GM12878 (cell line): ENCODE measurements around the gene RPS3. TPM values are rescaled to one million over a fixed set of nuclear protein-coding genes. Genes with fewer than 3 reads are reported as not detected.
A peak's percentile ranks its signal among the peaks of the same experiment; 100 is the strongest.

Experiments
- CBFB ChIP-seq: IDR thresholded peaks from 2 replicates; pipeline ENCODE4 v1.6.1; 2016; ENCODE audit warnings: antibody characterized with exemption, low read depth
- CHD2 ChIP-seq: IDR thresholded peaks from 2 replicates; pipeline ENCODE4 v1.6.1; 2011; ENCODE audit warnings: low read depth, low read length, improper control_type of control experiment, borderline replicate concordance
- EGR1 ChIP-seq, 2 experiments: IDR thresholded peaks; 1 replicate in 1 of 2; 2 replicates in 1 of 2; pipeline ENCODE4 v1.6.1; 2011 to 2012; ENCODE audit warnings: low read depth in 2 of 2, low read length in 2 of 2, borderline replicate concordance in 1 of 2, mild to moderate bottlenecking in 1 of 2, moderate library complexity in 1 of 2
- ESRRA ChIP-seq: IDR thresholded peaks from 2 replicates; pipeline ENCODE4 v1.6.1; 2012; ENCODE audit warnings: mild to moderate bottlenecking, low read length, improper control_type of control experiment
- FOXK2 ChIP-seq: fragments of 450-650 bp; IDR thresholded peaks from 2 replicates; pipeline ENCODE4 v1.6.1; 2017; ENCODE audit warnings: mild to moderate bottlenecking, moderate library complexity
- HCFC1 ChIP-seq: fragments of 150-350 bp; IDR thresholded peaks from 2 replicates; pipeline ENCODE4 v1.6.1; 2014; ENCODE audit warnings: low read length
- IRF4 ChIP-seq: IDR thresholded peaks from 2 replicates; pipeline ENCODE4 v1.6.1; 2011; ENCODE audit warnings: low read depth, low read length
- KAT2A ChIP-seq: conservative IDR thresholded peaks from 2 replicates; pipeline ENCODE4 v1.6.1; 2011; ENCODE audit warnings: low read depth, low read length; ENCODE audit not compliant: control insufficient read depth
- NR2C1 ChIP-seq: fragments of 450-650 bp; IDR thresholded peaks from 2 replicates; pipeline ENCODE4 v1.6.1; 2017; ENCODE audit warnings: antibody characterized with exemption, mild to moderate bottlenecking, moderate library complexity
- RAD21 ChIP-seq: IDR thresholded peaks from 2 replicates; pipeline ENCODE4 v1.6.1; 2011; ENCODE audit warnings: mild to moderate bottlenecking, low read depth, low read length, moderate library complexity; ENCODE audit not compliant: insufficient read depth
- RAD51 ChIP-seq: fragments of 450-650 bp; IDR thresholded peaks from 2 replicates; pipeline ENCODE4 v1.6.1; 2016; ENCODE audit warnings: moderate library complexity, mild to moderate bottlenecking, inconsistent platforms
- SMAD5 ChIP-seq: IDR thresholded peaks from 2 replicates; pipeline ENCODE4 v1.6.1; 2016; ENCODE audit warnings: antibody characterized with exemption, low read depth
- SMARCA5 ChIP-seq: fragments of 450-650 bp; IDR thresholded peaks from 2 replicates; pipeline ENCODE4 v1.6.1; 2017; ENCODE audit warnings: mild to moderate bottlenecking
- SREBF2 ChIP-seq: IDR thresholded peaks from 2 replicates; pipeline ENCODE4 v1.6.1; 2012; ENCODE audit warnings: mild to moderate bottlenecking, low read length
- STAT3 ChIP-seq: IDR thresholded peaks from 2 replicates; pipeline ENCODE4 v1.6.1; 2011; ENCODE audit warnings: low read depth, low read length, improper control_type of control experiment
- SUPT20H ChIP-seq: IDR thresholded peaks from 2 replicates; pipeline ENCODE4 v1.6.1; 2011; ENCODE audit warnings: low read depth, mild to moderate bottlenecking, low read length, moderate library complexity, borderline replicate concordance; ENCODE audit not compliant: control insufficient read depth
- SUZ12 ChIP-seq: fragments of 200-600 bp; sonication (generic); IDR thresholded peaks from one replicate; pipeline ENCODE4 v1.6.1; 2018; ENCODE audit warnings: antibody characterized with exemption, mild to moderate bottlenecking; ENCODE audit not compliant: unreplicated experiment
- TCF3 ChIP-seq: IDR thresholded peaks from 2 replicates; pipeline ENCODE4 v1.6.1; 2012; ENCODE audit warnings: low read depth, mild to moderate bottlenecking, low read length, borderline replicate concordance; ENCODE audit not compliant: insufficient read depth
- YY1 ChIP-seq: IDR thresholded peaks from 2 replicates; pipeline ENCODE4 v1.6.1; 2011; ENCODE audit warnings: low read depth, mild to moderate bottlenecking, low read length
- ZSCAN29 ChIP-seq: fragments of 450-650 bp; IDR thresholded peaks from 2 replicates; pipeline ENCODE4 v1.6.1; 2017; ENCODE audit warnings: mild to moderate bottlenecking, moderate library complexity
- polyA plus RNA-seq, 11 experiments: library from polyadenylated mRNA; depleted of rRNA in 4 of 11; unstranded in 6 of 11; stranded (reverse) in 5 of 11; fragments of >200 nt; fragmentation: Nextera tagmentation in 4 of 11; fragmentation: Illumina TruSeq in 1 of 11; extraction: Ambion mirVana in 4 of 11; extraction: Trizol in 1 of 11; gene quantifications; 1 replicate in 1 of 11; 2 replicates in 10 of 11; pipeline versions ENCODE4 v1.2.1 to v1.2.3, GENCODE V29; 2011 to 2016; ENCODE audit warnings: inconsistent platforms in 2 of 11, missing spikeins in 2 of 11, low read depth in 1 of 11
- total RNA-seq, 4 experiments: library from RNA; depleted of rRNA in 3 of 4; stranded (reverse); fragments of >200 nt in 3 of 4; fragmentation: Illumina TruSeq in 1 of 4; extraction: Trizol in 1 of 4; gene quantifications; 2 replicates each; pipeline versions ENCODE4 v1.2.1 to v1.2.3, GENCODE V29; 2013 to 2021
- TF ChIP-seq, protein P1 (sequence below): fragments of 450-650 bp; formaldehyde crosslinking; IDR thresholded peaks from 2 replicates; pipeline ENCODE4 v1.5.0; 2022; ENCODE audit warnings: mild to moderate bottlenecking, missing genetic modification characterization
- TF ChIP-seq, protein P2 (sequence below): IDR thresholded peaks from 2 replicates; pipeline ENCODE4 v1.6.1; 2012; ENCODE audit warnings: low read depth, low read length, improper control_type of control experiment
- TF ChIP-seq, protein P3 (sequence below): fragments of 450-650 bp; IDR thresholded peaks from 2 replicates; pipeline ENCODE4 v1.6.1; 2014; ENCODE audit warnings: mild to moderate bottlenecking
- TF ChIP-seq, protein P4 (sequence below): IDR thresholded peaks from 2 replicates; pipeline ENCODE4 v1.6.1; 2011; ENCODE audit warnings: low read depth, low read length, improper control_type of control experiment, borderline replicate concordance
- TF ChIP-seq, protein P5 (sequence below): fragments of 450-650 bp; IDR thresholded peaks from 2 replicates; pipeline ENCODE4 v1.6.1; 2016; ENCODE audit warnings: mild to moderate bottlenecking

Gene RPS3
- total and polyA plus RNA-seq, 10 of the 15 experiments (the other 5 are each of a cell fraction or from before 2014, with no cell fraction given): 2,127 to 9,556 (median 4,327) TPM

DNA sequence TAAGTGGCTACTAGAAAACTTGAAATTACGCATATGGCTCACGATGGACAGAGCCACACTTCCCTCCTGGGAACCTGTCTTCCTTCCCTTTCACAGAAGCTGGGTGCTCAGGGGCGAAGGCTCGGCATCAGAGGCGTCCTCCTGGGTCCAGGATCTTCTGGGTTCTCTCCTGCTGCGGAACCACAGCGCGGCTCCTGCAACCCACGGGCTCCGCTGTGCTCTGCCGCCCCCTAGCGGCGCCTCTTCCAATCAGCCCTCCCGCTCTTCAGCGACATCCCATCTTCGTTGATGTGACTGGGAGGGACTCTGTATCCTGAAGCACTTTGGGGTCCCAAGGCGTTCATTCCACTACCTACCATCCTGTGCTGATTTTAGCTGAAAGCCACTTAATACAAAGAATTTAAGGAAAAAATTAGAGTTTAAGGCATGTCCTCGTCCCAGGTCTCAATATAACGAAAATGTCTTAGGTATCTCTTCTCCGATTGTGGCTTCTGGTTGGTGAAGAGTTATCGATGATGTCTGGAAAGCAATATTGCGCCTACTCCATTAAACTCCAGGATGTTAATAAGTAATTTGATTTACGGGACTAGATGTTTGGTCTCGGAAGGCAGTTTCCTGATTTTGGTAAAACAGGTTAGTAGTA lies 14.8 kb upstream of the RPS3 start (continued):
- TF ChIP-seq SUPT20H (no peak), ESRRA (no peak), SMAD5 (no peak), RAD21 (peak; percentile 96), RAD51 (no peak), SUZ12 (no peak), CBFB (no peak), TCF3 (no peak), CHD2 (0 out of 2 replicates have a peak, but pooled peaks have one; percentile 16), YY1 (peak; percentile 68), SREBF2 (no peak), HCFC1 (no peak), EGR1 (IDR thresholded peaks at IDR 0.05; ENCODE audit: borderline replicate concordance in 1 of 2, low read depth in 2 of 2, low read length in 2 of 2) (no peak), NR2C1 (no peak), KAT2A (no peak), SMARCA5 (0 out of 2 replicates have a peak, but pooled peaks have one; percentile 46), IRF4 (no peak), ZSCAN29 (no peak), FOXK2 (no peak), STAT3 (no peak)
- TF ChIP-seq, protein P1, sequence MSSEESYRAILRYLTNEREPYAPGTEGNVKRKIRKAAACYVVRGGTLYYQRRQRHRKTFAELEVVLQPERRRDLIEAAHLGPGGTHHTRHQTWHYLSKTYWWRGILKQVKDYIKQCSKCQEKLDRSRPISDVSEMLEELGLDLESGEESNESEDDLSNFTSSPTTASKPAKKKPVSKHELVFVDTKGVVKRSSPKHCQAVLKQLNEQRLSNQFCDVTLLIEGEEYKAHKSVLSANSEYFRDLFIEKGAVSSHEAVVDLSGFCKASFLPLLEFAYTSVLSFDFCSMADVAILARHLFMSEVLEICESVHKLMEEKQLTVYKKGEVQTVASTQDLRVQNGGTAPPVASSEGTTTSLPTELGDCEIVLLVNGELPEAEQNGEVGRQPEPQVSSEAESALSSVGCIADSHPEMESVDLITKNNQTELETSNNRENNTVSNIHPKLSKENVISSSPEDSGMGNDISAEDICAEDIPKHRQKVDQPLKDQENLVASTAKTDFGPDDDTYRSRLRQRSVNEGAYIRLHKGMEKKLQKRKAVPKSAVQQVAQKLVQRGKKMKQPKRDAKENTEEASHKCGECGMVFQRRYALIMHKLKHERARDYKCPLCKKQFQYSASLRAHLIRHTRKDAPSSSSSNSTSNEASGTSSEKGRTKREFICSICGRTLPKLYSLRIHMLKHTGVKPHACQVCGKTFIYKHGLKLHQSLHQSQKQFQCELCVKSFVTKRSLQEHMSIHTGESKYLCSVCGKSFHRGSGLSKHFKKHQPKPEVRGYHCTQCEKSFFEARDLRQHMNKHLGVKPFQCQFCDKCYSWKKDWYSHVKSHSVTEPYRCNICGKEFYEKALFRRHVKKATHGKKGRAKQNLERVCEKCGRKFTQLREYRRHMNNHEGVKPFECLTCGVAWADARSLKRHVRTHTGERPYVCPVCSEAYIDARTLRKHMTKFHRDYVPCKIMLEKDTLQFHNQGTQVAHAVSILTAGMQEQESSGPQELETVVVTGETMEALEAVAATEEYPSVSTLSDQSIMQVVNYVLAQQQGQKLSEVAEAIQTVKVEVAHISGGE: no peak
- TF ChIP-seq, protein P2, sequence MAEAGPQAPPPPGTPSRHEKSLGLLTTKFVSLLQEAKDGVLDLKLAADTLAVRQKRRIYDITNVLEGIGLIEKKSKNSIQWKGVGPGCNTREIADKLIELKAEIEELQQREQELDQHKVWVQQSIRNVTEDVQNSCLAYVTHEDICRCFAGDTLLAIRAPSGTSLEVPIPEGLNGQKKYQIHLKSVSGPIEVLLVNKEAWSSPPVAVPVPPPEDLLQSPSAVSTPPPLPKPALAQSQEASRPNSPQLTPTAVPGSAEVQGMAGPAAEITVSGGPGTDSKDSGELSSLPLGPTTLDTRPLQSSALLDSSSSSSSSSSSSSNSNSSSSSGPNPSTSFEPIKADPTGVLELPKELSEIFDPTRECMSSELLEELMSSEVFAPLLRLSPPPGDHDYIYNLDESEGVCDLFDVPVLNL: no peak
- TF ChIP-seq, protein P3, sequence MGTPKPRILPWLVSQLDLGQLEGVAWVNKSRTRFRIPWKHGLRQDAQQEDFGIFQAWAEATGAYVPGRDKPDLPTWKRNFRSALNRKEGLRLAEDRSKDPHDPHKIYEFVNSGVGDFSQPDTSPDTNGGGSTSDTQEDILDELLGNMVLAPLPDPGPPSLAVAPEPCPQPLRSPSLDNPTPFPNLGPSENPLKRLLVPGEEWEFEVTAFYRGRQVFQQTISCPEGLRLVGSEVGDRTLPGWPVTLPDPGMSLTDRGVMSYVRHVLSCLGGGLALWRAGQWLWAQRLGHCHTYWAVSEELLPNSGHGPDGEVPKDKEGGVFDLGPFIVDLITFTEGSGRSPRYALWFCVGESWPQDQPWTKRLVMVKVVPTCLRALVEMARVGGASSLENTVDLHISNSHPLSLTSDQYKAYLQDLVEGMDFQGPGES: peak; percentile 35; the same call in 1 of the 2 replicates
- TF ChIP-seq, protein P4, sequence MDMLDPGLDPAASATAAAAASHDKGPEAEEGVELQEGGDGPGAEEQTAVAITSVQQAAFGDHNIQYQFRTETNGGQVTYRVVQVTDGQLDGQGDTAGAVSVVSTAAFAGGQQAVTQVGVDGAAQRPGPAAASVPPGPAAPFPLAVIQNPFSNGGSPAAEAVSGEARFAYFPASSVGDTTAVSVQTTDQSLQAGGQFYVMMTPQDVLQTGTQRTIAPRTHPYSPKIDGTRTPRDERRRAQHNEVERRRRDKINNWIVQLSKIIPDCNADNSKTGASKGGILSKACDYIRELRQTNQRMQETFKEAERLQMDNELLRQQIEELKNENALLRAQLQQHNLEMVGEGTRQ: no peak
- TF ChIP-seq, protein P5, sequence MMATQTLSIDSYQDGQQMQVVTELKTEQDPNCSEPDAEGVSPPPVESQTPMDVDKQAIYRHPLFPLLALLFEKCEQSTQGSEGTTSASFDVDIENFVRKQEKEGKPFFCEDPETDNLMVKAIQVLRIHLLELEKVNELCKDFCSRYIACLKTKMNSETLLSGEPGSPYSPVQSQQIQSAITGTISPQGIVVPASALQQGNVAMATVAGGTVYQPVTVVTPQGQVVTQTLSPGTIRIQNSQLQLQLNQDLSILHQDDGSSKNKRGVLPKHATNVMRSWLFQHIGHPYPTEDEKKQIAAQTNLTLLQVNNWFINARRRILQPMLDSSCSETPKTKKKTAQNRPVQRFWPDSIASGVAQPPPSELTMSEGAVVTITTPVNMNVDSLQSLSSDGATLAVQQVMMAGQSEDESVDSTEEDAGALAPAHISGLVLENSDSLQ: no peak
